ENCODE data around the gene GKN2. TPM values are rescaled to one million over a fixed set of nuclear protein-coding genes. Genes with fewer than 3 reads are reported as not detected.

Gene GKN2
- polyA plus RNA-seq, 1 of the 3 experiments (the other 2 are of a cell fraction) = not detected

- H3K9me2 ChIP-seq = no peaks in the 10 kb centered on the region
- no peaks in the 10 kb centered on the region for H3K79me2 ChIP-seq (ENCODE audit: insufficient read depth)
- H3K4me1 ChIP-seq (ENCODE audit: control insufficient read depth in 1 of 2, insufficient read depth in 2 of 2, low read depth in 1 of 2, low read length in 1 of 2) = peaks cover 0 to 2% of the 10 kb centered on the region in 2 experiments; a peak in 1 of 4 replicates
- H4K20me1 ChIP-seq (ENCODE audit: insufficient read depth) = no peaks in the 10 kb centered on the region
- CTCF ChIA-PET = interaction anchor here (0.6 to 5.9 kb wide), 47 partner anchors 9 to 480 kb away, joined by 3 to 70 read pairs (median 4); partner anchors contain the start of genes ANTXR1 and GKN2
- H3K27ac ChIP-seq (ENCODE audit: low read depth in 2 of 2, low read length in 1 of 2) = no peak overlapping the region; a peak in 1 of 4 replicates
- 57% methylated on average over 23 of the region's 27 CpGs for WGBS (ENCODE audit: low lambda C conversion rate)
- peak; percentile 68 for DNase-seq
- no peak overlapping the region for H3K4me3 ChIP-seq (ENCODE audit: low read depth in 2 of 2, low read length in 1 of 2)
- peak overlapping the region; percentile 79 for H2AFZ ChIP-seq (ENCODE audit: low read depth)
- peaks cover 18% of the 10 kb centered on the region; the same call in 1 of the 2 replicates for H3K9me3 ChIP-seq
- peaks cover 0 to 3% of the 10 kb centered on the region in 2 experiments for H3K36me3 ChIP-seq (replicated peaks in 1 of 2; ENCODE audit: control insufficient read depth in 1 of 2, insufficient read depth in 2 of 2, low read length in 1 of 2)
- no peaks in the 10 kb centered on the region for H3F3A ChIP-seq (replicated peaks; ENCODE audit: insufficient read depth)
- TF ChIP-seq RAD21 (IDR thresholded peaks at IDR 0.05; ENCODE audit: low read length) (peak; percentile 78), SMC3 (IDR thresholded peaks at IDR 0.05; ENCODE audit: low read depth, low read length) (peak; percentile 73), MAX (IDR thresholded peaks at IDR 0.05; ENCODE audit: low read depth) (peak; percentile 20; the same call in 1 of the 2 replicates), CTCF (IDR thresholded peaks at IDR 0.05) (peak; percentile 78), TCF12 (IDR thresholded peaks at IDR 0.05) (no peak)
- no peak overlapping the region for H3K4me2 ChIP-seq
- H3K9ac ChIP-seq = no peak overlapping the region
- POLR2A ChIA-PET = interaction anchor here (0.7 to 1.2 kb wide), 2 partner anchors 9 to 363 kb away, joined by 3 to 6 read pairs; no protein-coding TSS in a partner anchor
- H3K27me3 ChIP-seq (ENCODE audit: insufficient read depth) = no peaks in the 10 kb centered on the region
Observed at GRCh38 chr2:68943581-68944568, 8.8 kb downstream of the GKN2 start.

- POLR2A ChIA-PET = interaction anchor here (1.2 kb wide), 1 partner anchor 364 kb away, joined by 6 read pairs; no protein-coding TSS in a partner anchor
- CTCF ChIA-PET = interaction anchor here (0.8 to 5.9 kb wide), 38 partner anchors 8 to 479 kb away, joined by 3 to 70 read pairs (median 4); partner anchors contain the start of genes ANTXR1 and GKN2
- H3K4me3 ChIP-seq (ENCODE audit: low read depth in 2 of 2, low read length in 1 of 2) = no peak overlapping the region
- no peak overlapping the region for H3K4me2 ChIP-seq
- H3K27ac ChIP-seq (ENCODE audit: low read depth in 2 of 2, low read length in 1 of 2) = no peak overlapping the region
- no peak for TF ChIP-seq GATA2 (CRISPR knock-in tag; IDR thresholded peaks at IDR 0.05)
- no peak for TF ChIP-seq RCOR1 (IDR thresholded peaks at IDR 0.05; ENCODE audit: low read length)
- no peak for TF ChIP-seq SIN3A (IDR thresholded peaks at IDR 0.05; ENCODE audit: borderline replicate concordance, low read depth, low read length)
- TF ChIP-seq TAF1 (IDR thresholded peaks at IDR 0.05; ENCODE audit: borderline replicate concordance, low read depth, low read length) = no peak
- no peak for TF ChIP-seq NRF1 (IDR thresholded peaks at IDR 0.05; ENCODE audit: low read depth, low read length)
- no peak for TF ChIP-seq CHD2 (IDR thresholded peaks at IDR 0.05; ENCODE audit: low read length, partially characterized antibody)
- no peak for TF ChIP-seq RFX5 (IDR thresholded peaks at IDR 0.05; ENCODE audit: low read length)
- no peak for TF ChIP-seq FOSL2 (IDR thresholded peaks at IDR 0.05; ENCODE audit: borderline replicate concordance, low read depth)
- no peak for TF ChIP-seq ELF1 (IDR thresholded peaks at IDR 0.05)
- no peak for TF ChIP-seq RAD21 (IDR thresholded peaks at IDR 0.05; ENCODE audit: low read length)
- H3K27me3 ChIP-seq (ENCODE audit: insufficient read depth) = no peaks in the 10 kb centered on the region
- H3F3A ChIP-seq (replicated peaks; ENCODE audit: insufficient read depth) = no peaks in the 10 kb centered on the region
- H3K36me3 ChIP-seq (replicated peaks in 1 of 2; ENCODE audit: control insufficient read depth in 1 of 2, insufficient read depth in 2 of 2, low read length in 1 of 2) = peaks cover 0 to 3% of the 10 kb centered on the region in 2 experiments
- no peaks in the 10 kb centered on the region for H4K20me1 ChIP-seq (ENCODE audit: insufficient read depth)
- H3K4me1 ChIP-seq (ENCODE audit: control insufficient read depth in 1 of 2, insufficient read depth in 2 of 2, low read depth in 1 of 2, low read length in 1 of 2) = peaks cover 0 to 2% of the 10 kb centered on the region in 2 experiments; a peak in 1 of 4 replicates
- no peak overlapping the region for H3K9ac ChIP-seq
- no peaks in the 10 kb centered on the region for H3K9me2 ChIP-seq
- H2AFZ ChIP-seq (ENCODE audit: low read depth) = no peak overlapping the region
- DNase-seq = no peak
- H3K9me3 ChIP-seq = peaks cover 18% of the 10 kb centered on the region; the same call in 1 of the 2 replicates
- no peaks in the 10 kb centered on the region for H3K79me2 ChIP-seq (ENCODE audit: insufficient read depth)
Observed at GRCh38 chr2:68942827-68943226, 9.9 kb downstream of the GKN2 start.
